ENCODE data around the gene MUC3A. TPM values are rescaled to one million over a fixed set of nuclear protein-coding genes. Genes with fewer than 3 reads are reported as not detected.

MUC3A gene, protein sequence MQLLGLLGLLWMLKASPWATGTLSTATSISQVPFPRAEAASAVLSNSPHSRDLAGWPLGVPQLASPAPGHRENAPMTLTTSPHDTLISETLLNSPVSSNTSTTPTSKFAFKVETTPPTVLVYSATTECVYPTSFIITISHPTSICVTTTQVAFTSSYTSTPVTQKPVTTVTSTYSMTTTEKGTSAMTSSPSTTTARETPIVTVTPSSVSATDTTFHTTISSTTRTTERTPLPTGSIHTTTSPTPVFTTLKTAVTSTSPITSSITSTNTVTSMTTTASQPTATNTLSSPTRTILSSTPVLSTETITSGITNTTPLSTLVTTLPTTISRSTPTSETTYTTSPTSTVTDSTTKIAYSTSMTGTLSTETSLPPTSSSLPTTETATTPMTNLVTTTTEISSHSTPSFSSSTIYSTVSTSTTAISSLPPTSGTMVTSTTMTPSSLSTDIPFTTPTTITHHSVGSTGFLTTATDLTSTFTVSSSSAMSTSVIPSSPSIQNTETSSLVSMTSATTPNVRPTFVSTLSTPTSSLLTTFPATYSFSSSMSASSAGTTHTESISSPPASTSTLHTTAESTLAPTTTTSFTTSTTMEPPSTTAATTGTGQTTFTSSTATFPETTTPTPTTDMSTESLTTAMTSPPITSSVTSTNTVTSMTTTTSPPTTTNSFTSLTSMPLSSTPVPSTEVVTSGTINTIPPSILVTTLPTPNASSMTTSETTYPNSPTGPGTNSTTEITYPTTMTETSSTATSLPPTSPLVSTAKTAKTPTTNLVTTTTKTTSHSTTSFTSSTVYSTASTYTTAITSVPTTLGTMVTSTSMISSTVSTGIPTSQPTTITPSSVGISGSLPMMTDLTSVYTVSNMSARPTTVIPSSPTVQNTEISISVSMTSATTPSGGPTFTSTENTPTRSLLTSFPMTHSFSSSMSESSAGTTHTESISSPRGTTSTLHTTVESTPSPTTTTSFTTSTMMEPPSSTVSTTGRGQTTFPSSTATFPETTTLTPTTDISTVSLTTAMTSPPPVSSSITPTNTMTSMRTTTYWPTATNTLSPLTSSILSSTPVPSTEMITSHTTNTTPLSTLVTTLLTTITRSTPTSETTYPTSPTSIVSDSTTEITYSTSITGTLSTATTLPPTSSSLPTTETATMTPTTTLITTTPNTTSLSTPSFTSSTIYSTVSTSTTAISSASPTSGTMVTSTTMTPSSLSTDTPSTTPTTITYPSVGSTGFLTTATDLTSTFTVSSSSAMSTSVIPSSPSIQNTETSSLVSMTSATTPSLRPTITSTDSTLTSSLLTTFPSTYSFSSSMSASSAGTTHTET (N-terminal part only)
- total RNA-seq = 0.63 TPM

GRCh38 chr7:100949227-100949932, at the start of gene MUC3A:
MUC3A (plus strand) TSS chr7:100949534; CDS start chr7:100949625, 91 bp downstream.

DNA sequence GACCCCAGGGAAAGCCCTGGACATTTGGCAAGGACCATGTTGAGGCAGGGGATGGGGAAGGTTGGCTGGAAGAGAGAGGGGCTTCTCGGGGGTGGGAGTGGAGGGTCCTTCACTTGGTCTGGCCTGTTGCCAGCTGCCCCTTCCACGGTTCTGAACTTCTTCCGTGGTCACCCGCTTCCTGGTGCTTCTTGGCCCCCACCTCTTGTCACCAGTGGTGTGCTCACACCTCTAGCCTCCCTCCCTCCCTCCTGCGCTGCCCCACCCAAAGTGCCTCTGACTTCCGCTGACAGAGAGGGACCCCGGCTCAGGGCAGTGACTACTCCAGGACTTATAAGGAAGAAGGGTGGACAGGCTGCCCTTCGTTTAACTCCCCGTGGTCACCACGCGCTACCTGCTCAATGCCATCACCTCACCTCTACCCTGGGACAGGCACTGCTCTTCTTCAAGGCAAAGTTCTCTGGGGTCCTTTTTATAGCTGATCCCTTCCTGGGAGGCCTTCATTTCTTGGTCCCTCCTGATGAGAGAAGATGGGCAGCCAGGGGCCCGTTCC, 19.8 kb downstream of the MUC3A start, which contains the start of gene MUC12:
Gene MUC12, plus strand, starts transcription at position 500 of the 550 bp plus-strand sequence. CDS start 58 bp downstream, outside the sequence.

Small RNA genes lying within 50 kb of the gene (small RNA-seq; reads per million reads assigned to genes)
- not detected for gene RN7SL549P (ENCODE audit: low replicate concordance)
- gene RPS29P15 (ENCODE audit: low replicate concordance) = not detected

Other genes starting within 250 kb of the MUC3A start
- gene POP7, start 243.4 kb upstream of the MUC3A start, total RNA-seq = 28.8 TPM
- gene EPO, start 229.1 kb upstream of the MUC3A start, total RNA-seq = not detected
- gene ZAN, start 215.9 kb upstream of the MUC3A start, total RNA-seq = not detected
- gene EPHB4, start 122.0 kb upstream of the MUC3A start, total RNA-seq = 11.0 TPM
- gene SLC12A9, start 96.8 kb upstream of the MUC3A start, total RNA-seq = 30.4 TPM
- 3.8 TPM for gene TRIP6, start 82.1 kb upstream of the MUC3A start, total RNA-seq
- 64.5 TPM for gene SRRT, start 74.4 kb upstream of the MUC3A start, total RNA-seq
- gene UFSP1, start 59.8 kb upstream of the MUC3A start, total RNA-seq = 2.5 TPM
- gene ACHE, start 53.6 kb upstream of the MUC3A start, total RNA-seq = 13.1 TPM
- gene MUC12, start 20.0 kb downstream of the MUC3A start, total RNA-seq = not detected
- gene MUC17, start 70.5 kb downstream of the MUC3A start, total RNA-seq = not detected
- 1.3 TPM for gene TRIM56, start 135.9 kb downstream of the MUC3A start, total RNA-seq
- not detected for gene SERPINE1, start 177.6 kb downstream of the MUC3A start, total RNA-seq
- gene AP1S1, start 204.9 kb downstream of the MUC3A start, total RNA-seq = 63.2 TPM
- gene VGF, start 216.0 kb downstream of the MUC3A start, total RNA-seq = 9.4 TPM
- gene NAT16, start 230.8 kb downstream of the MUC3A start, total RNA-seq = 3.4 TPM

Measured in parietal lobe (tissue), 2 donors.